Activated T-cell treated with anti-CD3 and anti-CD28 coated beads, Interleukin-2, amount 50 U/mL, for 72 hours (primary cell): ENCODE results near the gene NPAS3. TPM values are rescaled to one million over a fixed set of nuclear protein-coding genes. Genes with fewer than 3 reads are reported as not detected.

Experiments
- ATAC-seq, 2 donors: fragments of 150-1000 bp; cut with Tn5 transposase; replicated peaks in 1 of 2; 2 replicates each; pipeline ENCODE4 v1.10.0; 2021; ENCODE audit warnings: moderate library complexity in 2 of 2, mild to moderate bottlenecking in 1 of 2
- DNase-seq, 2 donors: peaks; one replicate each; pipeline ENCODE4 v3.0.0; 2021 to 2022; ENCODE audit warnings: mixed read lengths in 1 of 2
- H3K27ac Mint-ChIP-seq: one replicate; pipeline ENCODE4 v1.8.0; 2022; ENCODE audit warnings: mild to moderate bottlenecking, moderate library complexity, mixed read lengths
- H3K27me3 Mint-ChIP-seq: one replicate; pipeline ENCODE4 v1.8.0; 2022; ENCODE audit warnings: low read depth, mixed read lengths
- H3K36me3 Mint-ChIP-seq, 2 donors: one replicate each; pipeline ENCODE4 v1.8.0; 2022; ENCODE audit warnings: mixed read lengths in 2 of 2, mild to moderate bottlenecking in 1 of 2; ENCODE audit not compliant: insufficient read depth in 2 of 2
- H3K4me1 Mint-ChIP-seq: one replicate; pipeline ENCODE4 v1.8.0; 2022; ENCODE audit warnings: low read depth, mixed read lengths
- H3K4me3 Mint-ChIP-seq, 2 donors: one replicate each; pipeline ENCODE4 v1.8.0; 2022; ENCODE audit warnings: mild to moderate bottlenecking in 2 of 2, mixed read lengths in 2 of 2, moderate library complexity in 2 of 2
- H3K9me3 Mint-ChIP-seq, 2 donors: one replicate each; pipeline ENCODE4 v1.8.0; 2022; ENCODE audit warnings: mixed read lengths in 2 of 2
- total RNA-seq, 2 donors: library from RNA; stranded (reverse); gene quantifications; one replicate each; pipeline ENCODE4 v1.2.3, GENCODE V29; 2022

The NPAS3 gene
- total RNA-seq, 2 donors from 2014 or later = not detected

DNA sequence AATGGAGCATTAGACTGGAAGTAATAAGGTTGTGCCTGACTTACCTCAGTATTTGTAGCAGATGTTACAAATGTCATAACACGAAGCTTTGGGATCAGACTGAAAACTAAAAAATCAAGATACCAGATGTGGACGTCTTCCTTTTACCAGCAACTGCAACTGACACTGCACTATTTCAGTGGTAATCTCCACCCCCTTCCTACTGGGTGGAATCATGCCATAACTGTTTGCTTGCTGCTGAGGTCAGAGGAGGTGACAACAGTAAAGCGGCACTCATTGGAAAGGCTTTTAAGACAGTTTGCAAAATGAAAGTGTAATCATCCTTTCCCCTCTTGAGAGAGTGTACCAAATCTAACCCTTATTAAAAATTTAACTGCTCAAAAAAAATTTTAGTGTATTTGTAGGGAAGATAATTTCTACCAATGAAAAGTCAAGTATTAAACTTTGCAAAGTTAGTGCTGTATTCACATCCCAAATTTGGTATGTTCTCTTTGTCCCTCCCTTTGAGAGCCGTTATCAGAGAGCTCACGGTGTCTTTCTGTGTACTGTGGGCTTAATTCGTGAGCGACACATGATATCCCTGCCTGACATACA is 420.7 kb downstream of the NPAS3 start:
- H3K4me1 Mint-ChIP-seq = no peaks in the 10 kb centered on the region
- DNase-seq (no peak), ATAC-seq (no peak)
- no peaks in the 10 kb centered on the region for H3K36me3 Mint-ChIP-seq
- H3K27ac Mint-ChIP-seq = no peak overlapping the region
- no peaks in the 10 kb centered on the region for H3K27me3 Mint-ChIP-seq
- peaks cover 0 to 5% of the 10 kb centered on the region in 2 donors for H3K9me3 Mint-ChIP-seq
- no peak overlapping the region for H3K4me3 Mint-ChIP-seq

GRCh38 chr14:33362934-33363333 is 424.3 kb downstream of the NPAS3 start:
- Mint-ChIP-seq H3K36me3 (no peaks in the 10 kb centered on the region), H3K4me3 (no peak overlapping the region), H3K27me3 (no peaks in the 10 kb centered on the region), H3K9me3 (no peaks in the 10 kb centered on the region), H3K4me1 (no peaks in the 10 kb centered on the region), H3K27ac (no peak overlapping the region)
- DNase-seq (no peak), ATAC-seq (no peak)

- Mint-ChIP-seq H3K36me3 (no peaks in the 10 kb centered on the region), H3K9me3 (no peaks in the 10 kb centered on the region), H3K27ac (no peak overlapping the region), H3K27me3 (no peaks in the 10 kb centered on the region), H3K4me1 (no peaks in the 10 kb centered on the region), H3K4me3 (no peak overlapping the region)
- DNase-seq (no peak), ATAC-seq (no peak)
Observed at GRCh38 chr14:33363682-33364081, 425.0 kb downstream of the NPAS3 start.

GRCh38 chr14:33364466-33364865 is 425.8 kb downstream of the NPAS3 start:
- Mint-ChIP-seq H3K27ac (no peak overlapping the region), H3K4me3 (no peak overlapping the region), H3K36me3 (no peaks in the 10 kb centered on the region)

DNA sequence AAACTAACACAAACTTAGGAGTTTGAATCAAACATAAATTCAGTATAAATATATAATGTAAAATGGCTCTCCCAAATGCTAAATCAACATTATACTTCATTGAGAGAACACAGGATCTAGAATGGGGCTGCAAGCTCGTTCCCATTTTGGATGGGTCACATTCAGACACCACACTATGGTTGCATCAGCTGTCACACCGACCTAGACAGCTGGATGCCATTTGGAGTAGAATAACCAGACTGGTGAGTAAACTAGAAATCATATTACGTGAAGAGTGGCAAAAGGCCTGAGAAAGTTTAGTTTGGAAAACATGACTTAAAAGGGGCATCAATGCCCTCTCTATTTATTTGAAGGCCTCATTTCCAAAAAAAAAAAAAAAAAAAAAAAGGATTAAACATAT is 430.4 kb downstream of the NPAS3 start:
- H3K4me3 Mint-ChIP-seq = no peak overlapping the region
- ATAC-seq = no peak
- H3K27me3 Mint-ChIP-seq = no peaks in the 10 kb centered on the region
- no peak for DNase-seq
- no peak overlapping the region for H3K27ac Mint-ChIP-seq
- H3K4me1 Mint-ChIP-seq = no peaks in the 10 kb centered on the region
- H3K36me3 Mint-ChIP-seq = no peaks in the 10 kb centered on the region
- H3K9me3 Mint-ChIP-seq = no peaks in the 10 kb centered on the region

More at GRCh38 chr14:33364466-33364865, 425.8 kb downstream of the NPAS3 start:
- Mint-ChIP-seq H3K9me3 (no peaks in the 10 kb centered on the region), H3K4me1 (no peaks in the 10 kb centered on the region), H3K27me3 (no peaks in the 10 kb centered on the region)
- ATAC-seq (no peak), DNase-seq (no peak)

DNA sequence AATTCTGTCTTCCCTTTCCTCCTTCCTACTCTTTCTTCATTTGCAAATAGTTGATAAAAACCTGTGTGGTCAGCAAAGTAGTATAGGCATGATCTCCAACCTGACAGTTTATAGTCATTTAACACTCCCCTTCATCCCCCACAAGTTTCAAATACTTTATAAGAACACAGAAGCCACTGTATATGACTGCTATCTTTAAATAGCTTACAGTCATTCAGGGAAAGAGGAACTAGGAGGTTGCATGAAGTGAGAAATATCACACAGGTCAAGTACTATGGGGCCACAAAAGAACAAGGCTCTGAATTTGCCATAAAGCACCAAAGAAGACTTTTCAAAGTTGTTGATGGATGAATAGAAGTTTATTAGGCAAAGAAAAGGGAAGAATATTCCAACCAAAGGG is 431.3 kb downstream of the NPAS3 start:
- no peaks in the 10 kb centered on the region for H3K36me3 Mint-ChIP-seq
- no peak overlapping the region for H3K4me3 Mint-ChIP-seq
- H3K27me3 Mint-ChIP-seq = no peaks in the 10 kb centered on the region
- no peaks in the 10 kb centered on the region for H3K9me3 Mint-ChIP-seq
- ATAC-seq (no peak), DNase-seq (no peak)
- H3K4me1 Mint-ChIP-seq = no peaks in the 10 kb centered on the region
- no peak overlapping the region for H3K27ac Mint-ChIP-seq

GRCh38 chr14:33370426-33370825 is 431.7 kb downstream of the NPAS3 start:
- no peak for DNase-seq
- Mint-ChIP-seq H3K4me3 (no peak overlapping the region), H3K36me3 (no peaks in the 10 kb centered on the region), H3K4me1 (no peaks in the 10 kb centered on the region), H3K27ac (no peak overlapping the region), H3K9me3 (no peaks in the 10 kb centered on the region), H3K27me3 (no peaks in the 10 kb centered on the region)
- ATAC-seq = no peak

GRCh38 chr14:33375196-33375595 is 436.5 kb downstream of the NPAS3 start:
- no peak for ATAC-seq
- no peaks in the 10 kb centered on the region for H3K4me1 Mint-ChIP-seq

DNA sequence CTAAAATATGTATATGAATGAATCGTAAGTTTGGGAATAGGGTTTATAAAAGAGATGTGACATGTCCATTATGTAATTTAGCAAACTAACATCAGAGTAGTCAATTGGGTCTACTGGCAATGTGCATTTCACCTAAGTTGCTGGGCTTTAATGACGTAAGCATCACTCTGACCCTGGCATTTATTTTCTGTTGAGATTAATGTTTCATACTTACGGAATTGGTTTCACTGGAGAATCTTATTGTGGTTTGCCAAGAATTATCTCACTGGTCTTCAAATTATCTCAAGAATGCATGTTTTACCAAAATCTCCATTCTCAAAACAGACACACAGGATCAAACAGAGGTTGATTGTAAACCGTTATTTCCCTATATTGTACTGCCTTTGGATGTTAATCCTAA is 437.1 kb downstream of the NPAS3 start:
- no peak for DNase-seq
- Mint-ChIP-seq H3K27me3 (no peaks in the 10 kb centered on the region), H3K4me3 (no peak overlapping the region), H3K9me3 (no peaks in the 10 kb centered on the region), H3K4me1 (no peaks in the 10 kb centered on the region), H3K36me3 (no peaks in the 10 kb centered on the region), H3K27ac (no peak overlapping the region)
- no peak for ATAC-seq

More at GRCh38 chr14:33375196-33375595, 436.5 kb downstream of the NPAS3 start:
- Mint-ChIP-seq H3K27ac (no peak overlapping the region), H3K27me3 (no peaks in the 10 kb centered on the region), H3K9me3 (no peaks in the 10 kb centered on the region), H3K4me3 (no peak overlapping the region), H3K36me3 (no peaks in the 10 kb centered on the region)
- DNase-seq = no peak

GRCh38 chr14:33376510-33376909 is 437.8 kb downstream of the NPAS3 start:
- Mint-ChIP-seq H3K9me3 (no peaks in the 10 kb centered on the region), H3K36me3 (no peaks in the 10 kb centered on the region), H3K4me1 (no peaks in the 10 kb centered on the region), H3K4me3 (no peak overlapping the region), H3K27ac (no peak overlapping the region), H3K27me3 (no peaks in the 10 kb centered on the region)
- ATAC-seq = no peak
- DNase-seq = no peak

- no peaks in the 10 kb centered on the region for H3K27me3 Mint-ChIP-seq
- no peak overlapping the region for H3K4me3 Mint-ChIP-seq
- no peaks in the 10 kb centered on the region for H3K36me3 Mint-ChIP-seq
- DNase-seq (no peak), ATAC-seq (no peak)
- no peaks in the 10 kb centered on the region for H3K4me1 Mint-ChIP-seq
- H3K27ac Mint-ChIP-seq = no peak overlapping the region
- no peaks in the 10 kb centered on the region for H3K9me3 Mint-ChIP-seq
Observed at GRCh38 chr14:33377596-33378390, 439.1 kb downstream of the NPAS3 start.

DNA sequence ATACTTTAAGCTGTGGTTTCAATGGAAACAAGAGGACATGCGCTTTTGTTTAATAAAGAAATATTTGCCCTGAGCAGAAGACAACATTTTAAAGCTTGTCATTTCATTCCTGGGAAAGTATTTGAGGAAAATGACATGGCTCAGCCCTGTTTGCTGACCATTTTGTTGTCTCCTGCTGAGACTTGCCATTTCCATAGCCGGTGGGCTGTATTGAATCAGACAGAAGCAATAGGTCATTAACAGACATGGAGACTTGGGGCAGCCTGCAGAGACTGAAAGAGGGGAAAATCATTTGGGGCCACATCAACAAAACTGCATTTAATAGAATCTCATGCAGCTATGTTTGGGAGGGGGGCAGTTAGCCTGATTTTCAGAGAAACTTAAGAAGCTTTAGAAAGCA is 443.0 kb downstream of the NPAS3 start:
- H3K9me3 Mint-ChIP-seq = no peaks in the 10 kb centered on the region
- no peak overlapping the region for H3K4me3 Mint-ChIP-seq
- ATAC-seq (no peak), DNase-seq (no peak)
- H3K36me3 Mint-ChIP-seq = no peaks in the 10 kb centered on the region
- no peak overlapping the region for H3K27ac Mint-ChIP-seq
- no peaks in the 10 kb centered on the region for H3K27me3 Mint-ChIP-seq
- no peaks in the 10 kb centered on the region for H3K4me1 Mint-ChIP-seq

GRCh38 chr14:33386140-33386539 is 447.5 kb downstream of the NPAS3 start:
- ATAC-seq (no peak), DNase-seq (no peak)
- Mint-ChIP-seq H3K9me3 (no peaks in the 10 kb centered on the region), H3K27me3 (no peaks in the 10 kb centered on the region), H3K4me3 (no peak overlapping the region), H3K27ac (no peak overlapping the region), H3K4me1 (no peaks in the 10 kb centered on the region), H3K36me3 (no peaks in the 10 kb centered on the region)

DNA sequence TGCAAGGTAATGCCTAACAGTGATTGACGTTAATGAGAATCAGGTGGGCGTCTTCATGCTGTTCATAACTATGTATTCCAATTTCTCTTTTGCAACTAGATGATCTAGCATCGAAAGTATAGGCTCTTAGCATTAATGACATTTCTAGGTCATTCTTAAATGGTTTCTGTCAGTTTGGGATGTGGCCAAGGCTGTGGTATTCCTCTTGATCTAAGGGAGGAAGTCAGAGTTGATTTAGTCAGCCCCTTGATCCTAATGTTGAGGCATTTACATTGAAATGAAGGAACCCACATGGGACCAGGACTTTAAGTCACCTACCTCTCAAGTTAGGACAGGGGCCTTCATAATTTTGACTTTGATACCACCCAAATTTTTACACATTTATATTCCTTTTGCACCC is 448.1 kb downstream of the NPAS3 start:
- H3K4me3 Mint-ChIP-seq = no peak overlapping the region
- H3K4me1 Mint-ChIP-seq = no peaks in the 10 kb centered on the region
- H3K27me3 Mint-ChIP-seq = no peaks in the 10 kb centered on the region
- H3K36me3 Mint-ChIP-seq = no peaks in the 10 kb centered on the region
- no peak for ATAC-seq
- H3K9me3 Mint-ChIP-seq = no peaks in the 10 kb centered on the region
- DNase-seq = no peak
- no peak overlapping the region for H3K27ac Mint-ChIP-seq
